HEK293 (cell line): ENCODE measurements around the gene SLC29A3.

Experiments
- GLIS1 ChIP-seq: fragments of 450-650 bp; formaldehyde crosslinking; IDR thresholded peaks from 2 replicates; pipeline ENCODE4 v1.5.1; 2016; ENCODE audit warnings: missing biosample characterization, missing genetic modification characterization
- KLF16 ChIP-seq: fragments of 450-650 bp; formaldehyde crosslinking; IDR thresholded peaks from 2 replicates; pipeline ENCODE4 v1.5.1; 2017; ENCODE audit warnings: missing biosample characterization, missing genetic modification characterization
- KLF7 ChIP-seq: fragments of 450-650 bp; formaldehyde crosslinking; IDR thresholded peaks from 2 replicates; pipeline ENCODE4 v1.5.1; 2016; ENCODE audit warnings: missing biosample characterization, missing genetic modification characterization, borderline replicate concordance
- PRDM2 ChIP-seq: fragments of 450-650 bp; formaldehyde crosslinking; IDR thresholded peaks from 2 replicates; pipeline ENCODE4 v1.5.1; 2016; ENCODE audit warnings: missing biosample characterization, missing genetic modification characterization, borderline replicate concordance
- SCRT1 ChIP-seq: fragments of 450-650 bp; formaldehyde crosslinking; IDR thresholded peaks from 2 replicates; pipeline ENCODE4 v1.5.1; 2016; ENCODE audit warnings: missing biosample characterization, missing genetic modification characterization, borderline replicate concordance
- YY2 ChIP-seq: fragments of 450-650 bp; formaldehyde crosslinking; IDR thresholded peaks from 2 replicates; pipeline ENCODE4 v1.5.1; 2016; ENCODE audit warnings: missing biosample characterization, missing genetic modification characterization
- ZBTB17 ChIP-seq: fragments of 450-650 bp; formaldehyde crosslinking; IDR thresholded peaks from 2 replicates; pipeline ENCODE4 v1.5.1; 2016; ENCODE audit warnings: missing biosample characterization, missing genetic modification characterization
- ZFP37 ChIP-seq: fragments of 450-650 bp; formaldehyde crosslinking; IDR thresholded peaks from 2 replicates; pipeline ENCODE4 v1.5.1; 2016; ENCODE audit warnings: missing biosample characterization, missing genetic modification characterization
- ZFP69B ChIP-seq: fragments of 450-650 bp; formaldehyde crosslinking; IDR thresholded peaks from 2 replicates; pipeline ENCODE4 v1.5.1; 2016; ENCODE audit warnings: missing biosample characterization, missing genetic modification characterization
- ZNF140 ChIP-seq: fragments of 450-650 bp; formaldehyde crosslinking; IDR thresholded peaks from 2 replicates; pipeline ENCODE4 v1.5.1; 2016; ENCODE audit warnings: missing biosample characterization, missing genetic modification characterization
- ZNF211 ChIP-seq: fragments of 450-650 bp; formaldehyde crosslinking; IDR thresholded peaks from 2 replicates; pipeline ENCODE4 v1.5.1; 2016; ENCODE audit warnings: low read depth, missing biosample characterization, missing genetic modification characterization
- ZNF23 ChIP-seq: fragments of 450-650 bp; formaldehyde crosslinking; IDR thresholded peaks from 2 replicates; pipeline ENCODE4 v1.5.1; 2016; ENCODE audit warnings: missing biosample characterization, missing genetic modification characterization, borderline replicate concordance
- ZNF24 ChIP-seq: fragments of 450-650 bp; formaldehyde crosslinking; IDR thresholded peaks from 2 replicates; pipeline ENCODE4 v1.5.1; 2016; ENCODE audit warnings: missing biosample characterization, missing genetic modification characterization
- ZNF302 ChIP-seq: fragments of 450-650 bp; formaldehyde crosslinking; IDR thresholded peaks from 2 replicates; pipeline ENCODE4 v1.5.1; 2016; ENCODE audit warnings: missing biosample characterization, missing genetic modification characterization, low read depth
- ZNF311 ChIP-seq: fragments of 450-650 bp; formaldehyde crosslinking; IDR thresholded peaks from 2 replicates; pipeline ENCODE4 v1.5.1; 2017; ENCODE audit warnings: missing biosample characterization, missing genetic modification characterization, borderline replicate concordance
- ZNF335 ChIP-seq: fragments of 450-650 bp; formaldehyde crosslinking; conservative IDR thresholded peaks from 2 replicates; pipeline ENCODE4 v1.5.1; 2016; ENCODE audit warnings: missing biosample characterization, missing genetic modification characterization
- ZNF350 ChIP-seq: fragments of 450-650 bp; formaldehyde crosslinking; IDR thresholded peaks from 2 replicates; pipeline ENCODE4 v1.5.0; 2017; ENCODE audit warnings: missing biosample characterization, mild to moderate bottlenecking, missing genetic modification characterization
- ZNF354C ChIP-seq: fragments of 450-650 bp; formaldehyde crosslinking; IDR thresholded peaks from 2 replicates; pipeline ENCODE4 v1.5.1; 2016; ENCODE audit warnings: missing biosample characterization, missing genetic modification characterization, low read depth, borderline replicate concordance
- ZNF37A ChIP-seq: fragments of 450-650 bp; IDR thresholded peaks from 2 replicates; pipeline ENCODE4 v1.5.1; 2018; ENCODE audit warnings: missing biosample characterization, missing genetic modification characterization
- ZNF549 ChIP-seq: fragments of 450-650 bp; IDR thresholded peaks from 2 replicates; pipeline ENCODE4 v1.5.1; 2018; ENCODE audit warnings: missing biosample characterization, missing genetic modification characterization, mild to moderate bottlenecking, inconsistent platforms, moderate library complexity
- ZNF585B ChIP-seq: fragments of 450-650 bp; formaldehyde crosslinking; IDR thresholded peaks from 2 replicates; pipeline ENCODE4 v1.5.1; 2016; ENCODE audit warnings: missing biosample characterization, missing genetic modification characterization
- ZNF623 ChIP-seq: fragments of 450-650 bp; formaldehyde crosslinking; IDR thresholded peaks from 2 replicates; pipeline ENCODE4 v1.5.1; 2016; ENCODE audit warnings: missing biosample characterization, missing genetic modification characterization
- ZNF76 ChIP-seq: fragments of 450-650 bp; formaldehyde crosslinking; IDR thresholded peaks from 2 replicates; pipeline ENCODE4; 2016; ENCODE audit warnings: low read depth, missing biosample characterization, missing genetic modification characterization, borderline replicate concordance
- TF ChIP-seq, protein P1 (sequence below): fragments of 450-650 bp; formaldehyde crosslinking; IDR thresholded peaks from 2 replicates; pipeline ENCODE4 v1.5.1; 2016; ENCODE audit warnings: missing biosample characterization, missing genetic modification characterization
- TF ChIP-seq, protein P2 (sequence below): fragments of 450-650 bp; formaldehyde crosslinking; IDR thresholded peaks from 2 replicates; pipeline ENCODE4 v1.5.1; 2016; ENCODE audit warnings: missing biosample characterization, missing genetic modification characterization
- TF ChIP-seq, protein P3 (sequence below): fragments of 450-650 bp; formaldehyde crosslinking; IDR thresholded peaks from 2 replicates; pipeline ENCODE4 v1.5.1; 2017; ENCODE audit warnings: missing biosample characterization, missing genetic modification characterization
- TF ChIP-seq, protein P4 (sequence below): fragments of 450-650 bp; formaldehyde crosslinking; IDR thresholded peaks from 2 replicates; pipeline ENCODE4 v1.5.1; 2016; ENCODE audit warnings: missing biosample characterization, missing genetic modification characterization

Gene SLC29A3

GRCh38 chr10:71319042-71319799 is at the start of gene SLC29A3 (continued):
- TF ChIP-seq ZNF350 (tag by site-specific recombination) = no peak
- no peak for TF ChIP-seq KLF7 (tag by site-specific recombination)
- TF ChIP-seq, protein P1, sequence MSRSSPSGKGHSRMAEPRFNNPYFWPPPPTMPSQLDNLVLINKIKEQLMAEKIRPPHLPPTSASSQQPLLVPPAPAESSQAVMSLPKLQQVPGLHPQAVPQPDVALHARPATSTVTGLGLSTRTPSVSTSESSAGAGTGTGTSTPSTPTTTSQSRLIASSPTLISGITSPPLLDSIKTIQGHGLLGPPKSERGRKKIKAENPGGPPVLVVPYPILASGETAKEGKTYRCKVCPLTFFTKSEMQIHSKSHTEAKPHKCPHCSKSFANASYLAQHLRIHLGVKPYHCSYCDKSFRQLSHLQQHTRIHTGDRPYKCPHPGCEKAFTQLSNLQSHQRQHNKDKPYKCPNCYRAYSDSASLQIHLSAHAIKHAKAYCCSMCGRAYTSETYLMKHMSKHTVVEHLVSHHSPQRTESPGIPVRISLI (tag by site-specific recombination) = no peak
- peak; percentile 98 for TF ChIP-seq ZNF335 (tag by site-specific recombination)
- TF ChIP-seq ZNF76 = peak; percentile 10; the same call in 1 of the 2 replicates
- TF ChIP-seq ZNF354C (tag by site-specific recombination) = no peak
- 0 out of 2 replicates have a peak, but pooled peaks have one; percentile 15 for TF ChIP-seq ZNF623
- TF ChIP-seq, protein P2, sequence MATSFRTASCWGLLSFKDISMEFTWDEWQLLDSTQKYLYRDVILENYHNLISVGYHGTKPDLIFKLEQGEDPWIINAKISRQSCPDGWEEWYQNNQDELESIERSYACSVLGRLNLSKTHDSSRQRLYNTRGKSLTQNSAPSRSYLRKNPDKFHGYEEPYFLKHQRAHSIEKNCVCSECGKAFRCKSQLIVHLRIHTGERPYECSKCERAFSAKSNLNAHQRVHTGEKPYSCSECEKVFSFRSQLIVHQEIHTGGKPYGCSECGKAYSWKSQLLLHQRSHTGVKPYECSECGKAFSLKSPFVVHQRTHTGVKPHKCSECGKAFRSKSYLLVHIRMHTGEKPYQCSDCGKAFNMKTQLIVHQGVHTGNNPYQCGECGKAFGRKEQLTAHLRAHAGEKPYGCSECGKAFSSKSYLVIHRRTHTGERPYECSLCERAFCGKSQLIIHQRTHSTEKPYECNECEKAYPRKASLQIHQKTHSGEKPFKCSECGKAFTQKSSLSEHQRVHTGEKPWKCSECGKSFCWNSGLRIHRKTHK (tag by site-specific recombination) = no peak
- TF ChIP-seq ZNF140 = no peak
- TF ChIP-seq ZNF549 (tag by site-specific recombination) = no peak
- no peak for TF ChIP-seq ZNF585B (tag by site-specific recombination)
- peak; percentile 93 for TF ChIP-seq SCRT1
- TF ChIP-seq ZNF37A (tag by site-specific recombination) = no peak
- no peak for TF ChIP-seq ZNF311 (tag by site-specific recombination)
- no peak for TF ChIP-seq ZFP69B
- peak; percentile 24; the same call in 1 of the 2 replicates for TF ChIP-seq ZBTB17 (tag by site-specific recombination)
- TF ChIP-seq ZNF23 (tag by site-specific recombination) = no peak
- 0 out of 2 replicates have a peak, but pooled peaks have one; percentile 28 for TF ChIP-seq ZNF24 (tag by site-specific recombination)
- no peak for TF ChIP-seq YY2 (tag by site-specific recombination)
- TF ChIP-seq, protein P3, sequence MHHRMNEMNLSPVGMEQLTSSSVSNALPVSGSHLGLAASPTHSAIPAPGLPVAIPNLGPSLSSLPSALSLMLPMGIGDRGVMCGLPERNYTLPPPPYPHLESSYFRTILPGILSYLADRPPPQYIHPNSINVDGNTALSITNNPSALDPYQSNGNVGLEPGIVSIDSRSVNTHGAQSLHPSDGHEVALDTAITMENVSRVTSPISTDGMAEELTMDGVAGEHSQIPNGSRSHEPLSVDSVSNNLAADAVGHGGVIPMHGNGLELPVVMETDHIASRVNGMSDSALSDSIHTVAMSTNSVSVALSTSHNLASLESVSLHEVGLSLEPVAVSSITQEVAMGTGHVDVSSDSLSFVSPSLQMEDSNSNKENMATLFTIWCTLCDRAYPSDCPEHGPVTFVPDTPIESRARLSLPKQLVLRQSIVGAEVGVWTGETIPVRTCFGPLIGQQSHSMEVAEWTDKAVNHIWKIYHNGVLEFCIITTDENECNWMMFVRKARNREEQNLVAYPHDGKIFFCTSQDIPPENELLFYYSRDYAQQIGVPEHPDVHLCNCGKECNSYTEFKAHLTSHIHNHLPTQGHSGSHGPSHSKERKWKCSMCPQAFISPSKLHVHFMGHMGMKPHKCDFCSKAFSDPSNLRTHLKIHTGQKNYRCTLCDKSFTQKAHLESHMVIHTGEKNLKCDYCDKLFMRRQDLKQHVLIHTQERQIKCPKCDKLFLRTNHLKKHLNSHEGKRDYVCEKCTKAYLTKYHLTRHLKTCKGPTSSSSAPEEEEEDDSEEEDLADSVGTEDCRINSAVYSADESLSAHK (tag by site-specific recombination) = no peak; the same call in none of the 2 replicates
- TF ChIP-seq ZNF302 (tag by site-specific recombination) = no peak
- no peak for TF ChIP-seq KLF16 (tag by site-specific recombination)
- TF ChIP-seq, protein P4, sequence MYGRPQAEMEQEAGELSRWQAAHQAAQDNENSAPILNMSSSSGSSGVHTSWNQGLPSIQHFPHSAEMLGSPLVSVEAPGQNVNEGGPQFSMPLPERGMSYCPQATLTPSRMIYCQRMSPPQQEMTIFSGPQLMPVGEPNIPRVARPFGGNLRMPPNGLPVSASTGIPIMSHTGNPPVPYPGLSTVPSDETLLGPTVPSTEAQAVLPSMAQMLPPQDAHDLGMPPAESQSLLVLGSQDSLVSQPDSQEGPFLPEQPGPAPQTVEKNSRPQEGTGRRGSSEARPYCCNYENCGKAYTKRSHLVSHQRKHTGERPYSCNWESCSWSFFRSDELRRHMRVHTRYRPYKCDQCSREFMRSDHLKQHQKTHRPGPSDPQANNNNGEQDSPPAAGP (tag by site-specific recombination) = peak; percentile 24; the same call in 1 of the 2 replicates
- no peak for TF ChIP-seq ZFP37 (tag by site-specific recombination)
- TF ChIP-seq ZNF211 (tag by site-specific recombination) = no peak
- no peak for TF ChIP-seq PRDM2
- 0 out of 2 replicates have a peak, but pooled peaks have one; percentile 36 for TF ChIP-seq GLIS1
